Gastrocnemius medialis (tissue), 4 donors: ENCODE measurements around the gene TEX50.
"Not testable (repeated sequence)": the region's sequence is repeated elsewhere in the genome, so short reads cannot be mapped to it uniquely, and the experiment has no call there.

ENCODE experiments used
- POLR2A ChIP-seq, 2 donors: fragments of 450-650 bp; IDR thresholded peaks; one replicate each; pipeline ENCODE4 v1.6.1; 2017; ENCODE audit warnings: antibody characterized with exemption in 2 of 2, mild to moderate bottlenecking in 2 of 2, moderate library complexity in 2 of 2
- TF ChIP-seq, protein P1 (sequence below), 5 experiments: fragments of 450-650 bp in 3 of 5; fragments of 200-600 bp in 2 of 5; sonication (generic) in 2 of 5; IDR thresholded peaks in 4 of 5; conservative IDR thresholded peaks in 1 of 5; 1 replicate in 4 of 5; 2 replicates in 1 of 5; pipeline ENCODE4 v1.5.1; 2016 to 2019; ENCODE audit warnings: antibody characterized with exemption in 5 of 5, mild to moderate bottlenecking in 3 of 5, moderate library complexity in 3 of 5

DNA sequence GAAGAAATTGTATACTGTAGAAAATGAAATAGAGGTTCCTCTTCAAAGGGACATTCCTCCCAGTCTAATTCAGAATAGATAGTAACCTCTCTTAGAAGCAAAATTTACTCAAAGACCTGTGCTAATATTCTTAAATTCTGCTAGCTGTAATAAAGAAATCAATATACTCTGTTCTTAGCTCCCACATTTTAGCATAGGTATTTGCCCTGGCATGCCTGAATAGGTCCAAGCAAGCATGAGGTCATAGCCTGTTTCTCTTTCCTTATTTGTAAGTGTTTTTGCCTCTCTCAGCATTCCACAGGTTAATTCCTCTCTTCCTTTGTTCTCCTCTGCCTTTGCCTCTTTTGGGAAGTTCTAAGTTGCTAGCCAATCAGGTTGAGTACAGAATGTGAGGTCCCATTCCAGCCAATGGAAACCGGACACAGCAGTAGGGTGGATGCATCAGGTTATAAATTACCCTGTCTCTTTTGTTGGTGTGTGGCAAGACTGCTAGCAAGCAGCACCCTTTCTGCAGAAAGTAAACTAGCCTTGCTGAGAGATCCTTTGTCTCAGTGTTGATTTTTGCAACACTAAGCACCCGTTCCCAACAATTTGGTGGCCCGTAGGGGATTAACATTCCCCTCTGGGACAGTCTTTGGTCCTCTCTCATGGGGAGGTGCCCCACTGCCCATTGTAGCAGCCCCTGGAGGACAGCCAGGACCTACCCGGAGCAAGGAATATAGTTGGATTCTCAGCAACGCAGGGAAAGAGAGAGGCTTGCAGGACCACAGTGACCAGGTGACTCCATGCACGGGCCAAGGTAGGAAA, 2.3 kb downstream of the TEX50 start:
- TF ChIP-seq, protein P1, sequence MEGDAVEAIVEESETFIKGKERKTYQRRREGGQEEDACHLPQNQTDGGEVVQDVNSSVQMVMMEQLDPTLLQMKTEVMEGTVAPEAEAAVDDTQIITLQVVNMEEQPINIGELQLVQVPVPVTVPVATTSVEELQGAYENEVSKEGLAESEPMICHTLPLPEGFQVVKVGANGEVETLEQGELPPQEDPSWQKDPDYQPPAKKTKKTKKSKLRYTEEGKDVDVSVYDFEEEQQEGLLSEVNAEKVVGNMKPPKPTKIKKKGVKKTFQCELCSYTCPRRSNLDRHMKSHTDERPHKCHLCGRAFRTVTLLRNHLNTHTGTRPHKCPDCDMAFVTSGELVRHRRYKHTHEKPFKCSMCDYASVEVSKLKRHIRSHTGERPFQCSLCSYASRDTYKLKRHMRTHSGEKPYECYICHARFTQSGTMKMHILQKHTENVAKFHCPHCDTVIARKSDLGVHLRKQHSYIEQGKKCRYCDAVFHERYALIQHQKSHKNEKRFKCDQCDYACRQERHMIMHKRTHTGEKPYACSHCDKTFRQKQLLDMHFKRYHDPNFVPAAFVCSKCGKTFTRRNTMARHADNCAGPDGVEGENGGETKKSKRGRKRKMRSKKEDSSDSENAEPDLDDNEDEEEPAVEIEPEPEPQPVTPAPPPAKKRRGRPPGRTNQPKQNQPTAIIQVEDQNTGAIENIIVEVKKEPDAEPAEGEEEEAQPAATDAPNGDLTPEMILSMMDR (IDR thresholded peaks at IDR 0.05 in 4 of 5, conservative IDR thresholded peaks at IDR 0.05 in 1 of 5), result not testable (repeated sequence)
- not testable (repeated sequence) for TF ChIP-seq POLR2A (IDR thresholded peaks at IDR 0.05)
